ENCODE measurements around the gene ABCD1. TPM values are rescaled to one million over a fixed set of nuclear protein-coding genes. Genes with fewer than 3 reads are reported as not detected.
"Not testable (repeated sequence)": the region's sequence is repeated elsewhere in the genome, so short reads cannot be mapped to it uniquely, and the experiment has no call there.

Gene ABCD1
- total RNA-seq, 1 donor from 2014 or later, result 8.0 TPM

GRCh38 chrX:153688911-153689590 is 35.6 kb upstream of the ABCD1 start:
- H3K36me3 Mint-ChIP-seq, result no peaks in the 10 kb centered on the region
- peak overlapping the region; percentile 70 for H3K4me3 Mint-ChIP-seq
- TF ChIP-seq, protein P1, sequence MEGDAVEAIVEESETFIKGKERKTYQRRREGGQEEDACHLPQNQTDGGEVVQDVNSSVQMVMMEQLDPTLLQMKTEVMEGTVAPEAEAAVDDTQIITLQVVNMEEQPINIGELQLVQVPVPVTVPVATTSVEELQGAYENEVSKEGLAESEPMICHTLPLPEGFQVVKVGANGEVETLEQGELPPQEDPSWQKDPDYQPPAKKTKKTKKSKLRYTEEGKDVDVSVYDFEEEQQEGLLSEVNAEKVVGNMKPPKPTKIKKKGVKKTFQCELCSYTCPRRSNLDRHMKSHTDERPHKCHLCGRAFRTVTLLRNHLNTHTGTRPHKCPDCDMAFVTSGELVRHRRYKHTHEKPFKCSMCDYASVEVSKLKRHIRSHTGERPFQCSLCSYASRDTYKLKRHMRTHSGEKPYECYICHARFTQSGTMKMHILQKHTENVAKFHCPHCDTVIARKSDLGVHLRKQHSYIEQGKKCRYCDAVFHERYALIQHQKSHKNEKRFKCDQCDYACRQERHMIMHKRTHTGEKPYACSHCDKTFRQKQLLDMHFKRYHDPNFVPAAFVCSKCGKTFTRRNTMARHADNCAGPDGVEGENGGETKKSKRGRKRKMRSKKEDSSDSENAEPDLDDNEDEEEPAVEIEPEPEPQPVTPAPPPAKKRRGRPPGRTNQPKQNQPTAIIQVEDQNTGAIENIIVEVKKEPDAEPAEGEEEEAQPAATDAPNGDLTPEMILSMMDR (conservative IDR thresholded peaks at IDR 0.05), result no peak
- DNase-seq (ENCODE audit: extremely low spot score, unreplicated experiment), result no peak
- peaks cover 3% of the 10 kb centered on the region for H3K27me3 Mint-ChIP-seq
- H3K27ac Mint-ChIP-seq, result no peak overlapping the region
- no peaks in the 10 kb centered on the region for H3K9me3 Mint-ChIP-seq
- H3K4me1 Mint-ChIP-seq (ENCODE audit: unreplicated experiment), result no peaks in the 10 kb centered on the region

DNA sequence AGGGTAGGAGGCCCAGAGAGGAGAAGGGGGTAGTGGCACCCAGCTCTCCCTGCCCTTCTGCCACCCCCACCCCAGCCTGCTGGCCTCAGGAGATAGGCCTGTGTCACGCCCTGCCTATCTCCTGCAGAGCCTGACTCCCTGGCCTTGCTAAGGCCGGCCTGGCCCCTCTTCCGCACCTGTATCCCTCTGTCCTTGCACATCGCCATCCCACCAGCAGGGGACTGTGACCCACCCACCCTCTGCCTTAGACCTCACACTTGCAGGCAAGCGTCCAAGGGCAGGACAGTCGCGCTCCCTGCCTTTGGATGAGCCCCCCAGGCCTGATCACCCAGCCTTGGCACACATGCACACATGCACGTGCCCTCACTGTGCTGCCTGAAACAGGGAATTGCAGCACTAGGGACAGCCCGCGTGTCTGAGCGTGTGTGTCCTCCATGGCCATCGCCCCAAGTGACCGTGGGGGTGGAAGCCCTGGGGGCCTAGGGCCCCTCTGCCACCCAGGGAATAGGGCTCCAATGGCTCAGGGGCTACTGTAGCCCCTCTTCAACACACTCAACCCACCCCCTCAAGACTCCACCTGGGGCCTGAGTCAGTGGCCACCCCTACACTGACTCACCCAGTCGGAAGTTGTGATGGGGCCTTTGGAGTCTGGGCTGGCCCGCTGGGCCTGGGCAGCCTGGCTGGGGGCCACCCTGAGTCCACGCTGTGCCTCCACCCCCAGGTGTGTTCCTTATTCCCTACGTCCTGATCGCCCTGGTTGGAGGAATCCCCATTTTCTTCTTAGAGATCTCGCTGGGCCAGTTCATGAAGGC is 34.8 kb upstream of the ABCD1 start:
- no peak overlapping the region for H3K27ac Mint-ChIP-seq
- no peak for DNase-seq (ENCODE audit: extremely low spot score, unreplicated experiment)

DNA sequence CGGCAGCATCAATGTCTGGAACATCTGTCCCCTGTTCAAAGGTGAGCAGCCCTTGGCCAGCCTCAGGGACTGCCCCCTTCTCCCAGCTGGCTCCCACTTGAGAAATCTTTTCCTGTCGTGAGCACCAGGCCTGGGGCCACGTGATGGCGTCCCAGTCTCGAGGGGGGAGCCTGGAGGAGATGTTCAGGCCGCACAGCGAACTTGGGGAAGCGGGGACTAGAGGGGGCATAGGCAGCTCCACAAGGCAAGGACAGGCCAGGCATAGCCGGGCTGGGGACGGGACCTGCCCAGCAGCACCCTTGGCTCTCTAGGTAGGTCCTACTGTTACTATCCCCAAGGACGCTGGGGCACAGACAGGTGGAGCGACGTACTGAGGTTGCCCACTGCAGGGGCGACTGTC is 34.2 kb upstream of the ABCD1 start:
- Mint-ChIP-seq H3K4me1 (ENCODE audit: unreplicated experiment) (no peaks in the 10 kb centered on the region), H3K4me3 (peak overlapping the region; percentile 52), H3K36me3 (no peaks in the 10 kb centered on the region), H3K9me3 (no peaks in the 10 kb centered on the region), H3K27ac (no peak overlapping the region), H3K27me3 (peaks cover 3% of the 10 kb centered on the region)
- TF ChIP-seq, protein P1 (conservative IDR thresholded peaks at IDR 0.05), result no peak
- DNase-seq (ENCODE audit: extremely low spot score, unreplicated experiment), result no peak

More for the DNA sequence above, 34.8 kb upstream of the ABCD1 start:
- Mint-ChIP-seq H3K27me3 (peaks cover 3% of the 10 kb centered on the region), H3K4me3 (peak overlapping the region; percentile 70), H3K4me1 (ENCODE audit: unreplicated experiment) (no peaks in the 10 kb centered on the region), H3K36me3 (no peaks in the 10 kb centered on the region), H3K9me3 (no peaks in the 10 kb centered on the region)
- TF ChIP-seq, protein P1 (conservative IDR thresholded peaks at IDR 0.05), result peak; percentile 59

DNA sequence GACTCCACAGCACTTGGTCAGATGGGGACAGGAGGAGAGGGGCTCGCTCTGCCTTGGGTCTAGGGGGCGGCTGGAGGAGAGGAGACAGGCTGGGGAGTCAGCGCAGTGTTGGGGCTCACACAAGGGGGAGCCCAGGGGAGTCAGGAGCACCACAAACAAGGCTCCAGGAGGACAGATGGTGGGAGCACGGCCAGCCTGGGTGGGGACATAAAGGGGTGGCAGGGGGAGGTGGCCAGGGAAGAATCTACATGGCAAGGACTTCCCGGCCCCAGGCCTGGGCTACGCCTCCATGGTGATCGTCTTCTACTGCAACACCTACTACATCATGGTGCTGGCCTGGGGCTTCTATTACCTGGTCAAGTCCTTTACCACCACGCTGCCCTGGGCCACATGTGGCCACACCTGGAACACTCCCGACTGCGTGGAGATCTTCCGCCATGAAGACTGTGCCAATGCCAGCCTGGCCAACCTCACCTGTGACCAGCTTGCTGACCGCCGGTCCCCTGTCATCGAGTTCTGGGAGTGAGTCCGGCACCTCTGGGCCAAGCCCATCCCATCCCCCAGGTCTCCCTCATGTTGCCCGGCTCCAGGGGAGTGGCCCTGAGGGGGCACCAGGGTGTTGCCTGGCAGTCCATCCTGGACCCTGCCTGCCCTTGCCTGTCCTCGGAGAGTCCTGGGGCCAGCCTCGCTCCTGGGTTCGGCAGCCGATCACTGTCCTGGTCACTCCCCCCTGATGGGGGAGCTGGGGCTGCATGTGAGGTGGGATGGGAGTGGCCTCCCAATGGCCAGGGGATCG is 33.4 kb upstream of the ABCD1 start:
- H3K27ac Mint-ChIP-seq; H3K9me3 Mint-ChIP-seq; H3K36me3 Mint-ChIP-seq; DNase-seq (ENCODE audit: extremely low spot score, unreplicated experiment); H3K4me1 Mint-ChIP-seq (ENCODE audit: unreplicated experiment); H3K4me3 Mint-ChIP-seq; H3K27me3 Mint-ChIP-seq: not testable (repeated sequence)

- H3K4me3 Mint-ChIP-seq, result no peak overlapping the region
- TF ChIP-seq, protein P1 (conservative IDR thresholded peaks at IDR 0.05), result no peak
- no peaks in the 10 kb centered on the region for H3K27me3 Mint-ChIP-seq
- no peaks in the 10 kb centered on the region for H3K4me1 Mint-ChIP-seq (ENCODE audit: unreplicated experiment)
- H3K36me3 Mint-ChIP-seq, result no peaks in the 10 kb centered on the region
- DNase-seq (ENCODE audit: extremely low spot score, unreplicated experiment), result no peak
- H3K9me3 Mint-ChIP-seq, result no peaks in the 10 kb centered on the region
- H3K27ac Mint-ChIP-seq, result no peak overlapping the region
These were observed 32.7 kb upstream of the ABCD1 start for GRCh38 chrX:153692003-153692402.

Data from type B pancreatic cell (in vitro differentiated cells).